H54 (cell line): ENCODE data around the gene SORCS2.
A peak's percentile ranks its signal among the peaks of the same experiment; 100 is the strongest.

Experiments used
- DNase-seq: peaks from one replicate; pipeline ENCODE4 v3.0.0; 2011; ENCODE audit warnings: low spot score, mixed read lengths; ENCODE audit not compliant: insufficient read length
- FAIRE-seq: peaks from 3 replicates; lab custom pipeline; 2011; peaks lifted over from hg19 to GRCh38; lab: Jason Lieb, UNC
- POLR2A ChIP-seq: IDR thresholded peaks from 2 replicates; pipeline ENCODE4 v1.6.1; 2011; ENCODE audit warnings: low read depth, mild to moderate bottlenecking, low read length

Gene SORCS2

DNA sequence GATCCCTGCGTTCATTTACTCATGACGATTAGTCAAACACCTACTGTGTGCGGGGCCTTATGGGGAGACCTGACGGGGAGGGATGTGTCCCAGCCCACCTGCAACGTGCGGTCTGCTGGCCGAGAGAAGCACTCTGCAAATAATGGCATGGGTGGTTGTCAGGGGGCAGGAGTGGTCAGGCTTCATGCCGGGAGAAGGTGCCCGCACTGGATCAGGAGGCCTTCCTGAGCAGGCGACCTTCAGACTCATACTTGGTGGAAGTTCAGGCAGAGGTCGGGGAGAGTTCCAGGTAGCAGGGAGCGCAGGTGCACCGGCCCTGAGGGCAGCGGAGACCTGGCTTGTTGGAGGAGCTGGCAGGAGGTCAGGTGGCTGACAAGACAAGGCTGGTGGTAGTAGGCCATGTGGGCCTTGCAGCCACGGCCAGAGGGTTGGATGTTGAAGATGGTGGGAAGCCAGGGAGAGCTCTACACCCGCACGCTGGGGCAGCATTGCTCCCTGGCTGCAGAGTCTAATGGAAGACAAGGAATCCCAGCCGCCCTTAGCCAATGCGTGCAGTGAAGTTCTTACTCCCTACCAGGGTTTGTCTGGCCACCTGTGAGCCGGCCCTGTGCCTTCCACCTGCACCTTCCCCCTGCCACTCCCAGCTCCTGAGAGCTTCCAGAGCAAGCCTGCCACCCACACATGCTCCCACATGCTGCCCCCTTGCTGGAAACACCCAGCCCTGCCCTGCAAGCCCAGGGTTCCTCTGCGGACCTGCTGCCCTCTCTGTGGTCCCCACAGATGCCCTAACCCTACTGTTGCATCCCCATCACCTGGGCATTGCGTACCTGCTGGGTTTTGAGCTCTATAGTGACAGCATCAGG, 145.1 kb downstream of the SORCS2 start:
- TF ChIP-seq POLR2A, result no peak
- no peak for FAIRE-seq
- no peak for DNase-seq

DNA sequence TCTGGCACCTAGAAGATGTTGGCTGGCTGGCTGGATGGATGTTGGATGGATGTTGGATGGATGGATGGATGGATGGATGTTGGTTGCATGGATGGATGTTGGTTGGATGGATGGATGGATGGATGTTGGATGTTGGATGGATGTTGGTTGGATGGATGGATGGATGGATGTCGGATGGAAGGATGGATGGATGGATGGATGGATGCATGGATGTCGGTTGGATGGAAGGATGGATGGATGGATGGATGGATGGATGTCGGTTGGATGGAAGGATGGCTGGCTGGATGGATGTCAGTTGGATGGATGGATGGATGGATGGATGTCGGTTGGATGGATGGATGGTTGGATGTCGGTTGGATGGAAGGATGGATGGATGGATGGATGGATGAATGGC, 145.7 kb downstream of the SORCS2 start:
- TF ChIP-seq POLR2A, result no peak
- FAIRE-seq, result no peak
- no peak for DNase-seq

DNA sequence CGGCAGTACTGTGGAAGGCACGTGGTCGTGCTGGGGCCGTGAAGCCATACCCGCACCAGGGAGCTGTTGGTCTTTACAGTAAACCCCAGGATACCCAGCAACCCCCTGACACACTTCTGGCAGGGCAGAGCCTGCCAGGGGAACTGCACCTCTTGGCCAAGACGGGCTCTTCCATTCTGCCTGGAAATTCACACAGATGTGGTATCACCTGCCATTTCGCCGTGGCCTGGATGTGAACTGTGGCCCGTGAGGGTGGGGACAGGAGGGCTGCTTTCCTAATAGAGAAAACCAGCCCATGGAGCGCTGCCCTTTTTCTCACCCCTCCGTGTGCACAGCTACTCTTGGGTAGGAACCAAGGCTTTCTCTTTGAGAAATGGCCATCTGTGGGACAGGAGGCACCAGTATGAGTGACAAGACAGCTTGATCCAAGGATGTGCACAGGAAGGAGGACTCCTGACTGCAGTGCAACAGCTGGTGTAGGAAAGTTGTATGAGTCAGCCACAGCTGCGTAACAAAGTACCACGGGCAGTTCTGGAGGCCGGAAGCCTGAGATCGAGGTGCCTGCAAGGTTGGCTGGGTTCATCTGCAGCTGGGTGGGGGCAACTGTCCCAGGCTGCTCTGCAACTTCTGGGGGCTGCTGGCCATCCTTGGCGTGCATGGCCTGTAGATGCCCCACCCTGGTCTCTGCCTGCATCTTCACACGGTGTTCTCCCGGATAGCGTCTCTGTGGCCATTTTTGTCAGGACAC, 146.7 kb downstream of the SORCS2 start:
- FAIRE-seq (no peak), DNase-seq (no peak)
- no peak for TF ChIP-seq POLR2A

DNA sequence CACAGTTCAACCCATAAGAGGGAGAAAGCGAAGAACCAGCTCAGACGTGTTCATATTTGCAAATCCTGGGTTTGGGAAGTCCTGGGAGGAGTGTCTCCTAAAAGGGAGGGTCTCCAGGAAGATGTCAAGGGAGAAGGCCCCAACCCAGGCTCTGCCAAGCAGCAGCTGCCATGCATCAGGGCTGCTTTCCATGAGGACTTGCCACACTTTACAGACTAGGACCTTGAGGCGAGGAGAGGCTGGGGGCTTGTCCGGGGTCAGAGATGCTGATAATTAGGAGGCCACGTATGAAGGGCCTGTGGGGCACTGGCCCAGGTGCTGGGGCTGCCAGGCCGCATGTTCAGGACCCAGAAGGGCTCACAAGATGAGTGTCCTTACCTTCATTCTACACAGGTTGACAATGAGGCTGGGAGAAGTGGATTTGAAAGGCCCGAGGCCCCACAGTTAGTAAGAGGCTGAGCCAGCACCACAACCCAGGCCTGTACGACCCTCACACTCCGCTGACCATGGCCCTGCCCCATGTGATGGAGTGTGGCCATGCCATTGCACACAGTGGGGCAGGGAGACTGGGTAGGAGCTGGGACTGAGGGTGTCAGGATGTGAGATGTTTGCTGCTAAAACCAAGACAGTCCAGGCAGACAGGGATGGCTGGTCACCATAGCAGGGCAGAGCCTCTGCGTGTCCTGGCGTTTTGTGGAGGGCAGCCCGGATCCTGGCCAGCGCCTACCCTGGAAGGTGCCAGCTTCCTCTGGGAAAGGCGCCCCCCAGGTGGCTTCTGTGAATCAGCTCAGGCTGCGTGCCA, 147.6 kb downstream of the SORCS2 start:
- TF ChIP-seq POLR2A, result no peak
- DNase-seq (no peak), FAIRE-seq (no peak)

GRCh38 chr4:7340553-7341433, 148.5 kb downstream of the SORCS2 start:
- TF ChIP-seq POLR2A, result no peak
- no peak for DNase-seq
- FAIRE-seq, result no peak

GRCh38 chr4:7341491-7342222, 149.3 kb downstream of the SORCS2 start:
- FAIRE-seq (no peak), DNase-seq (no peak)
- TF ChIP-seq POLR2A, result no peak

DNA sequence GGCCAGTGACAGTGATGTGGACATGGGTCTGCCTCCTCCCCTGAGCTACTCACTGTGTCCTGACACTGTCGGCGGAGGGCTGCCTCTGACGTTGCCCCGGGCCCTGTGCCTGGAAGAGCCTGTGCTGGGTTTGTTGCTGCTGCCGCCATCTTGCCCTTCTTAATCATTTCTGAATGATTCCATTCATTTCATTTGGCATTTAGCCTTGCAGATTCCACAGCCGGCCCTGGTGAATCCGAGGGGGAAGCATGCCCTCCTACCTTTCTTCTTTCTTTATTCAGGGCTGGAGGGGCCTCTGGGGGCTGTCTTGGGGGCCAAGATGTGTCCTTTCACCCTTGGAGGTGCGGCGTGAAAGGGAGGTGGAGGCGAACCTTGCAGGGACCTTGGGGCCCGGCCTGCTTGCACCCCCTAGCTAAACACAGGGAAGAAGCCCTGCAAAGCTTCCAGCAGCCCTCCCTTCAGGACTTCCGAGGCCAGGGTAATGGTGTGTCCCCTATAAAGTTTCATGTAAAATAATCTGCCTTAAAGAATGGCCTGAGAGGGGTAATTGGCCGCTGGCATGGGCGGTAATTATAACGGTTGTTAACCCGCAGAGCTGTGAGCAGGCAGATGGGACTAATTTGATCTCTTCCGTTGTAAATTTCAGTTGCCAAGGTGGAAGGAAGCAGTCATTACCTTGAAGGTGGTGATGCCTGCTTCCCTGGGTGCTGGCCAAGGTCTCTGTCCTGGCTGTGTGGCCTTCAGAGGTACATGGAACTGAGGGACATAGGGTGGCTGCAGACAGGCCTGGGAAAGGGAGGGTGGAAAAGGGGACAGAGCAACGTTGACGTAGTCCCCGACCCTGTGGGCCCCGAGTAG, 150.1 kb downstream of the SORCS2 start:
- no peak for FAIRE-seq
- no peak for DNase-seq
- TF ChIP-seq POLR2A, result no peak

GRCh38 chr4:7343081-7343655, 150.8 kb downstream of the SORCS2 start:
- no peak for TF ChIP-seq POLR2A
- DNase-seq (no peak), FAIRE-seq (no peak)

DNA sequence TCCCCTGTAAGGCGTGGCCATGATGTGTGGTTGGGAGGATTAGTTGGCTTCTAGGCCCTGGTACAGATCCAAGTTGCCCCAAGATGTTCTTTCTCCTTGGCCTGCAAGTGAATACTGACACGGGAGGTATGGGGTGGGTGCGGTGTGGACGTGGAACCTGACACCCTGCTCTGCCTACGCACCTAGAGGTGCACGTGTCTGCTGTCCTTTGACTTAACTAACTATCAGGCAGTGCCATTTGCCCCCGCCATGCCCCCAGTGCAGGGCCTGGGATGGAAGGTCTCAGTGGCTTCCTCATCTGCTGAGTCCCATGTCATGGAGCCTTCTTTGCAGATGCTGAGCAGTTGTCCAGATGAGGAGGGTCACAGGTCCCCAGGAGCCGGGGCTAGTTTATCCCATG, 151.6 kb downstream of the SORCS2 start:
- no peak for FAIRE-seq
- no peak for TF ChIP-seq POLR2A
- DNase-seq, result no peak

DNA sequence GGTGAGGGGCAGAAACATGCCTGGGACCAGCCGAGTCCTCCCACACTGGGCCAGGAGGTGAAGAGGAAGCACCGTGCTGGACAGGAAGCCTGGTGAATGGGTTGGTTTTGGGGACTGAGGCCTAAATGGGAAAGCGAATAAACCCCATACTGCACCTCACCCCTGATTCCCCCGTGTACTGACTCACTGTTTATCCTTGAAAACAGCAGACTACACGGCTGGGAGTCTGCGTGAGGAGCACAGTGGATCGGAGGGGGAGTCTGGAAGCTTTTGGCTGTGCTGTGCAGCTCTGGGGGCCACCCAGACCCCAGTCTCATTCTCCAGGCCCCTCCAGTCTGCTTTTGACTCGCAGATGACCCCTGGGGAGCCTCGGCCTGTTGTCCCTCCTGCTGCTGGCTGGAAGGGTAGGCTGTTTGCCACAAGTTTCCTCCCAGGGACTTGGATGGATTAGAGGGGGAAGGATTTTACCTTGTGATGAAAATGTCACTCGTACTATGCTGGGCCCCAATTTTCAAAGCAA, 152.4 kb downstream of the SORCS2 start:
- no peak for TF ChIP-seq POLR2A
- FAIRE-seq (no peak), DNase-seq (no peak)

DNA sequence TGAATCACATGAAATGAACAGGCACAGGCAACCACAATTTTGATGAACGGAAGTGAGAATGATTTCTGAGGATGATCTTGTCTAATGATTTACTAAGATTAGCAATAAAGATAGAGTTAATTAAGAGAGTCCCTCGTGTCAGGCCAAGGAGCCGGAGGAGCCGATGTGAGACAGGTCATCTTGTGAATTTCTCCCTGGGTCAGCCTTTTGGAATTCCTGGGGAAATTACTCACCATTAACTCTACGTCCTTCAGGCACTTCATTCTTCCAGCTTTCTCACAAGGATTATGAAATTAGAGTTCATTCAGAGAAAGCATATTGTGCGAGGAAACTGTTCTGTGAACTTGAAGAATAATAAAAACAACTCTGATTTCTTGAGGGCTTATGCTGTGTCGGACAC, 155.6 kb downstream of the SORCS2 start:
- peak; percentile 61 for DNase-seq
- FAIRE-seq, result no peak
- TF ChIP-seq POLR2A, result no peak
